Measurements from ENCODE around the gene AGAP1. TPM values are rescaled to one million over a fixed set of nuclear protein-coding genes. Genes with fewer than 3 reads are reported as not detected.

Gene AGAP1
- total and polyA plus RNA-seq, 9 donors: 5.7 to 32.2 (median 20.2) TPM

- WGBS, 3 donors: 72 to 84% (median 83%) methylated on average over 14 of the region's 14 CpGs
- DNase-seq: no peak
- Histone ChIP-seq H3K36me3 (no peaks in the 10 kb centered on the region), H3K27me3 (no peaks in the 10 kb centered on the region), H3K4me1 (ENCODE audit: insufficient read depth) (no peaks in the 10 kb centered on the region), H3K27ac (no peak overlapping the region), H3K9me3 (no peaks in the 10 kb centered on the region), H3K4me3 (no peak overlapping the region)
- TF ChIP-seq CTCF (IDR thresholded peaks at IDR 0.05) (no peak), POLR2A (IDR thresholded peaks at IDR 0.05) (no peak), EP300 (IDR thresholded peaks at IDR 0.05) (no peak)
- intact Hi-C loops (cut with DNase I): loop anchor here in 2 of 4 donors (5.0 to 10.0 kb wide), 2 partner anchors 46 to 54 kb away; no protein-coding TSS in a partner anchor
Observed at GRCh38 chr2:235608200-235608887, 114.5 kb downstream of the AGAP1 start.

- H3K27ac ChIP-seq: no peak overlapping the region
- intact Hi-C loops (cut with DNase I): loop anchor here in 2 of 4 donors (5.0 to 10.0 kb wide), 2 partner anchors 45 to 53 kb away; no protein-coding TSS in a partner anchor
Observed at GRCh38 chr2:235609321-235609720, 115.5 kb downstream of the AGAP1 start.

GRCh38 chr2:235609746-235610145 is 115.9 kb downstream of the AGAP1 start:
- Histone ChIP-seq H3K36me3 (no peaks in the 10 kb centered on the region), H3K9me3 (no peaks in the 10 kb centered on the region), H3K4me1 (ENCODE audit: insufficient read depth) (no peaks in the 10 kb centered on the region), H3K4me3 (no peak overlapping the region), H3K27me3 (no peaks in the 10 kb centered on the region), H3K27ac (no peak overlapping the region)
- no peak for DNase-seq
- intact Hi-C loops (cut with DNase I): loop anchor here in 2 of 4 donors (5.0 to 10.0 kb wide), 2 partner anchors 45 to 53 kb away; no protein-coding TSS in a partner anchor
- WGBS, 3 donors: 97 to 100% (median 98%) methylated on average over 5 of the region's 5 CpGs
- TF ChIP-seq POLR2A (IDR thresholded peaks at IDR 0.05) (no peak), CTCF (IDR thresholded peaks at IDR 0.05) (no peak), EP300 (IDR thresholded peaks at IDR 0.05) (no peak)

More at GRCh38 chr2:235609321-235609720, 115.5 kb downstream of the AGAP1 start:
- DNase-seq: no peak
- no peak overlapping the region for H3K4me3 ChIP-seq
- 94 to 96% (median 94%) methylated on average over 11 of the region's 11 CpGs for WGBS, 3 donors
- H3K4me1 ChIP-seq (ENCODE audit: insufficient read depth): no peaks in the 10 kb centered on the region
- no peaks in the 10 kb centered on the region for H3K27me3 ChIP-seq
- no peak for TF ChIP-seq CTCF (IDR thresholded peaks at IDR 0.05)
- no peak for TF ChIP-seq POLR2A (IDR thresholded peaks at IDR 0.05)
- TF ChIP-seq EP300 (IDR thresholded peaks at IDR 0.05): no peak
- H3K9me3 ChIP-seq: no peaks in the 10 kb centered on the region
- H3K36me3 ChIP-seq: no peaks in the 10 kb centered on the region

- Histone ChIP-seq H3K9me3 (no peaks in the 10 kb centered on the region), H3K4me3 (no peak overlapping the region), H3K27ac (no peak overlapping the region), H3K36me3 (no peaks in the 10 kb centered on the region), H3K27me3 (no peaks in the 10 kb centered on the region), H3K4me1 (ENCODE audit: insufficient read depth) (peaks cover 3% of the 10 kb centered on the region)
- DNase-seq: no peak
- WGBS, 3 donors: 93 to 94% (median 93%) methylated on average over 12 of the region's 12 CpGs
- TF ChIP-seq CTCF (IDR thresholded peaks at IDR 0.05) (no peak), EP300 (IDR thresholded peaks at IDR 0.05) (no peak), POLR2A (IDR thresholded peaks at IDR 0.05) (no peak)
- intact Hi-C loops (cut with DNase I): no loop called here
Observed at GRCh38 chr2:235610696-235611257, 116.9 kb downstream of the AGAP1 start.
